HepG2 (cell line): ENCODE measurements around the gene TSN. TPM values are rescaled to one million over a fixed set of nuclear protein-coding genes. Genes with fewer than 3 reads are reported as not detected.

Experiments
- ISL2 ChIP-seq: sonication (generic); formaldehyde crosslinking; IDR thresholded peaks from 2 replicates; pipeline ENCODE4 v1.5.0; 2020; ENCODE audit warnings: missing genetic modification reagents
- KLF6 ChIP-seq: IDR thresholded peaks from 2 replicates; pipeline ENCODE4 v1.8.0; 2016; ENCODE audit warnings: missing biosample characterization, missing genetic modification reagents
- RXRB ChIP-seq: IDR thresholded peaks from 2 replicates; pipeline ENCODE4 v1.6.1; 2016; ENCODE audit warnings: borderline replicate concordance, missing genetic modification reagents, missing compliant biosample characterization
- TAF1 ChIP-seq: sonication (generic); formaldehyde crosslinking; IDR thresholded peaks from 2 replicates; pipeline ENCODE4 v1.4.0; 2020; ENCODE audit warnings: missing genetic modification reagents
- ZBTB8A ChIP-seq: sonication (generic); formaldehyde crosslinking; IDR thresholded peaks from 2 replicates; pipeline ENCODE4 v1.4.0; 2020; ENCODE audit warnings: mild to moderate bottlenecking, low read depth, missing genetic modification reagents, borderline replicate concordance
- ZNF350 ChIP-seq: sonication (generic); formaldehyde crosslinking; IDR thresholded peaks from 2 replicates; pipeline ENCODE4 v1.4.0; 2020; ENCODE audit warnings: mild to moderate bottlenecking, low read depth, missing genetic modification reagents, borderline replicate concordance
- ZNF816 ChIP-seq: sonication (generic); formaldehyde crosslinking; IDR thresholded peaks from 2 replicates; pipeline ENCODE4 v1.8.0; 2022; ENCODE audit warnings: missing genetic modification reagents, mild to moderate bottlenecking, borderline replicate concordance
- polyA plus RNA-seq, 8 experiments: library from polyadenylated mRNA; depleted of rRNA in 3 of 8; stranded (reverse) in 7 of 8; unstranded in 1 of 8; fragments of >200 nt; fragmentation: Illumina TruSeq in 4 of 8; extraction: Trizol in 4 of 8; gene quantifications; 2 replicates each; pipeline versions ENCODE4 v1.2.1 to v1.2.3, GENCODE V29; 2011 to 2016; ENCODE audit warnings: low read depth in 4 of 8, missing spikeins in 1 of 8, mixed read lengths in 1 of 8; ENCODE audit not compliant: insufficient read depth in 1 of 8
- total RNA-seq, 5 experiments: library from RNA; depleted of rRNA; stranded (reverse); fragments of >200 nt; fragmentation: Illumina TruSeq; extraction: Trizol; gene quantifications; 2 replicates each; pipeline ENCODE4 v1.2.3, GENCODE V29; 2016; ENCODE audit warnings: low read depth in 1 of 5
- TF ChIP-seq, protein P1 (sequence below): IDR thresholded peaks from 2 replicates; pipeline ENCODE4 v1.6.1; 2018; ENCODE audit warnings: missing genetic modification reagents, mild to moderate bottlenecking, missing compliant biosample characterization
- TF ChIP-seq, protein P2 (sequence below): sonication (generic); formaldehyde crosslinking; IDR thresholded peaks from 2 replicates; pipeline ENCODE4 v1.9.0; 2021; ENCODE audit warnings: missing genetic modification reagents, borderline replicate concordance
- TF ChIP-seq, protein P3 (sequence below): sonication (generic); formaldehyde crosslinking; IDR thresholded peaks from 2 replicates; pipeline ENCODE4 v1.5.0; 2020; ENCODE audit warnings: mild to moderate bottlenecking, low read depth, missing genetic modification reagents, borderline replicate concordance
- TF ChIP-seq, protein P4 (sequence below): sonication (generic); formaldehyde crosslinking; IDR thresholded peaks from 2 replicates; pipeline ENCODE4 v1.4.0; 2020; ENCODE audit warnings: mild to moderate bottlenecking, missing genetic modification reagents
- TF ChIP-seq, protein P5 (sequence below): IDR thresholded peaks from 2 replicates; pipeline ENCODE4 v1.6.1; 2012; ENCODE audit warnings: inconsistent platforms
- TF ChIP-seq, protein P6 (sequence below): fragments of 450-650 bp; IDR thresholded peaks from 2 replicates; pipeline ENCODE4 v1.6.1; 2016
- TF ChIP-seq, protein P7 (sequence below), 2 experiments: IDR thresholded peaks; 2 replicates each; pipeline ENCODE4 v1.6.1; 2011 to 2012; ENCODE audit warnings: low read length in 2 of 2, borderline replicate concordance in 1 of 2, low read depth in 1 of 2, mild to moderate bottlenecking in 1 of 2, moderate library complexity in 1 of 2

TSN gene
- total and polyA plus RNA-seq, 2 of the 13 experiments (the other 11 are each of a cell fraction or from before 2014, with no cell fraction given), result 56.4 to 115 TPM

DNA sequence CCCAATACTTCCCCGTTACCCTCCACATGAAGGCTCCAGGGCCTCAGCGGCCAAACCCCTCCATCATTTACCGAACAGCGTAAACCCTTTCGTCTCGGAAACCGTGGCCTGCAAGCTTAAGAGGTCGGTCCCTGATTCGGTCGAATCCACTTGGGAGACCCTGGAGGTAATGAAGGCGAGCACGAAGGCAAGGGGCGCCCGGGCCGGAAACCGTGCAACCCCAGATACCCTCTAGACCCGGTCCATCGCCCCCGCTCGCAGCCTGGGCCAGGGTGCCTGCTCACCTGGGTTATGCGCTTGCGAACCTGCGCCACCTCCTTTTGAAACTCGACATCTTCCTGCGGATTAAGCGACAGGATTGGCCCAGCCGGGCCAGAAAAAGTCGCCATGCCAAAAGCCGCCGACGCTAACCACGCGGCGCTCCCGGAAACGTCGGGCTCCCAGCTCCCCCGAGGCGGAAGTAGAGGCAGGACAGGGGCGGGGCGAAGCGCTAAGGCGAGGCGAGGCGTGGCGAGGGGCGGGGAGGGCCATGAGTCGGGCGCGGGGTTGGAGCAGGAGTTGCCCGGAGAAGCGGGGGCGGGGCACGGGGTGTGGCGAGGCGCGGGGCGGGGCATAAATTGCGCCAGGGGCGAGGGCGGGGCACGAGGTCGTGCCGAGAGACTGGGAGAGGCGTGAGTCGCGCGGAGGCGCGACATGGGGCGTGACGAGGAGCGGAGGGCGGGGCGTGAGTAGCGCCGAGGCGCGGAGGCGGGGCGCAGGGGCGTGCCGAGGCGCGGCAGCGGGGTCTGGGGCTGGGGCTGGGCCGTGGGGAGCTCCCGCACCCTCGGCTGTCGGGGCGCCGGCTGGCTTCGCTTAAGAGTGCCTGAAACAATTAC, 18.8 kb upstream of the TSN start, which contains the start of gene NIFK (continued):
- TF ChIP-seq, protein P1, sequence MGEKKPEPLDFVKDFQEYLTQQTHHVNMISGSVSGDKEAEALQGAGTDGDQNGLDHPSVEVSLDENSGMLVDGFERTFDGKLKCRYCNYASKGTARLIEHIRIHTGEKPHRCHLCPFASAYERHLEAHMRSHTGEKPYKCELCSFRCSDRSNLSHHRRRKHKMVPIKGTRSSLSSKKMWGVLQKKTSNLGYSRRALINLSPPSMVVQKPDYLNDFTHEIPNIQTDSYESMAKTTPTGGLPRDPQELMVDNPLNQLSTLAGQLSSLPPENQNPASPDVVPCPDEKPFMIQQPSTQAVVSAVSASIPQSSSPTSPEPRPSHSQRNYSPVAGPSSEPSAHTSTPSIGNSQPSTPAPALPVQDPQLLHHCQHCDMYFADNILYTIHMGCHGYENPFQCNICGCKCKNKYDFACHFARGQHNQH, result no peak; the same call in 1 of the 2 replicates
- TF ChIP-seq, protein P2, sequence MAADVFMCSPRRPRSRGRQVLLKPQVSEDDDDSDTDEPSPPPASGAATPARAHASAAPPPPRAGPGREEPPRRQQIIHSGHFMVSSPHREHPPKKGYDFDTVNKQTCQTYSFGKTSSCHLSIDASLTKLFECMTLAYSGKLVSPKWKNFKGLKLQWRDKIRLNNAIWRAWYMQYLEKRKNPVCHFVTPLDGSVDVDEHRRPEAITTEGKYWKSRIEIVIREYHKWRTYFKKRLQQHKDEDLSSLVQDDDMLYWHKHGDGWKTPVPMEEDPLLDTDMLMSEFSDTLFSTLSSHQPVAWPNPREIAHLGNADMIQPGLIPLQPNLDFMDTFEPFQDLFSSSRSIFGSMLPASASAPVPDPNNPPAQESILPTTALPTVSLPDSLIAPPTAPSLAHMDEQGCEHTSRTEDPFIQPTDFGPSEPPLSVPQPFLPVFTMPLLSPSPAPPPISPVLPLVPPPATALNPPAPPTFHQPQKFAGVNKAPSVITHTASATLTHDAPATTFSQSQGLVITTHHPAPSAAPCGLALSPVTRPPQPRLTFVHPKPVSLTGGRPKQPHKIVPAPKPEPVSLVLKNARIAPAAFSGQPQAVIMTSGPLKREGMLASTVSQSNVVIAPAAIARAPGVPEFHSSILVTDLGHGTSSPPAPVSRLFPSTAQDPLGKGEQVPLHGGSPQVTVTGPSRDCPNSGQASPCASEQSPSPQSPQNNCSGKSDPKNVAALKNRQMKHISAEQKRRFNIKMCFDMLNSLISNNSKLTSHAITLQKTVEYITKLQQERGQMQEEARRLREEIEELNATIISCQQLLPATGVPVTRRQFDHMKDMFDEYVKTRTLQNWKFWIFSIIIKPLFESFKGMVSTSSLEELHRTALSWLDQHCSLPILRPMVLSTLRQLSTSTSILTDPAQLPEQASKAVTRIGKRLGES (CRISPR knock-in tag), result peak; percentile 84; the same call in 1 of the 2 replicates
- TF ChIP-seq, protein P3, sequence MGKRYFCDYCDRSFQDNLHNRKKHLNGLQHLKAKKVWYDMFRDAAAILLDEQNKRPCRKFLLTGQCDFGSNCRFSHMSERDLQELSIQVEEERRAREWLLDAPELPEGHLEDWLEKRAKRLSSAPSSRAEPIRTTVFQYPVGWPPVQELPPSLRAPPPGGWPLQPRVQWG (CRISPR knock-in tag), result no peak
- peak; percentile 89 for TF ChIP-seq TAF1
- peak; percentile 78; the same call in 1 of the 2 replicates for TF ChIP-seq ISL2 (CRISPR knock-in tag)
- 0 out of 2 replicates have a peak, but pooled peaks have one; percentile 58 for TF ChIP-seq RXRB
- peak; percentile 63; the same call in 1 of the 2 replicates for TF ChIP-seq KLF6 (CRISPR knock-in tag)
- TF ChIP-seq, protein P4, sequence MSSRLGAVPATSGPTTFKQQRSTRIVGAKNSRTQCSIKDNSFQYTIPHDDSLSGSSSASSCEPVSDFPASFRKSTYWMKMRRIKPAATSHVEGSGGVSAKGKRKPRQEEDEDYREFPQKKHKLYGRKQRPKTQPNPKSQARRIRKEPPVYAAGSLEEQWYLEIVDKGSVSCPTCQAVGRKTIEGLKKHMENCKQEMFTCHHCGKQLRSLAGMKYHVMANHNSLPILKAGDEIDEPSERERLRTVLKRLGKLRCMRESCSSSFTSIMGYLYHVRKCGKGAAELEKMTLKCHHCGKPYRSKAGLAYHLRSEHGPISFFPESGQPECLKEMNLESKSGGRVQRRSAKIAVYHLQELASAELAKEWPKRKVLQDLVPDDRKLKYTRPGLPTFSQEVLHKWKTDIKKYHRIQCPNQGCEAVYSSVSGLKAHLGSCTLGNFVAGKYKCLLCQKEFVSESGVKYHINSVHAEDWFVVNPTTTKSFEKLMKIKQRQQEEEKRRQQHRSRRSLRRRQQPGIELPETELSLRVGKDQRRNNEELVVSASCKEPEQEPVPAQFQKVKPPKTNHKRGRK, result no peak
- peak; percentile 82 for TF ChIP-seq ZNF816 (CRISPR knock-in tag)
- TF ChIP-seq ZBTB8A (CRISPR knock-in tag), result peak; percentile 74
- TF ChIP-seq, protein P5, sequence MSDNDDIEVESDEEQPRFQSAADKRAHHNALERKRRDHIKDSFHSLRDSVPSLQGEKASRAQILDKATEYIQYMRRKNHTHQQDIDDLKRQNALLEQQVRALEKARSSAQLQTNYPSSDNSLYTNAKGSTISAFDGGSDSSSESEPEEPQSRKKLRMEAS, result peak; percentile 99
- TF ChIP-seq, protein P6, sequence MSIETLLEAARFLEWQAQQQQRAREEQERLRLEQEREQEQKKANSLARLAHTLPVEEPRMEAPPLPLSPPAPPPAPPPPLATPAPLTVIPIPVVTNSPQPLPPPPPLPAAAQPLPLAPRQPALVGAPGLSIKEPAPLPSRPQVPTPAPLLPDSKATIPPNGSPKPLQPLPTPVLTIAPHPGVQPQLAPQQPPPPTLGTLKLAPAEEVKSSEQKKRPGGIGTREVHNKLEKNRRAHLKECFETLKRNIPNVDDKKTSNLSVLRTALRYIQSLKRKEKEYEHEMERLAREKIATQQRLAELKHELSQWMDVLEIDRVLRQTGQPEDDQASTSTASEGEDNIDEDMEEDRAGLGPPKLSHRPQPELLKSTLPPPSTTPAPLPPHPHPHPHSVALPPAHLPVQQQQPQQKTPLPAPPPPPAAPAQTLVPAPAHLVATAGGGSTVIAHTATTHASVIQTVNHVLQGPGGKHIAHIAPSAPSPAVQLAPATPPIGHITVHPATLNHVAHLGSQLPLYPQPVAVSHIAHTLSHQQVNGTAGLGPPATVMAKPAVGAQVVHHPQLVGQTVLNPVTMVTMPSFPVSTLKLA, result peak; percentile 82
- TF ChIP-seq, protein P7, sequence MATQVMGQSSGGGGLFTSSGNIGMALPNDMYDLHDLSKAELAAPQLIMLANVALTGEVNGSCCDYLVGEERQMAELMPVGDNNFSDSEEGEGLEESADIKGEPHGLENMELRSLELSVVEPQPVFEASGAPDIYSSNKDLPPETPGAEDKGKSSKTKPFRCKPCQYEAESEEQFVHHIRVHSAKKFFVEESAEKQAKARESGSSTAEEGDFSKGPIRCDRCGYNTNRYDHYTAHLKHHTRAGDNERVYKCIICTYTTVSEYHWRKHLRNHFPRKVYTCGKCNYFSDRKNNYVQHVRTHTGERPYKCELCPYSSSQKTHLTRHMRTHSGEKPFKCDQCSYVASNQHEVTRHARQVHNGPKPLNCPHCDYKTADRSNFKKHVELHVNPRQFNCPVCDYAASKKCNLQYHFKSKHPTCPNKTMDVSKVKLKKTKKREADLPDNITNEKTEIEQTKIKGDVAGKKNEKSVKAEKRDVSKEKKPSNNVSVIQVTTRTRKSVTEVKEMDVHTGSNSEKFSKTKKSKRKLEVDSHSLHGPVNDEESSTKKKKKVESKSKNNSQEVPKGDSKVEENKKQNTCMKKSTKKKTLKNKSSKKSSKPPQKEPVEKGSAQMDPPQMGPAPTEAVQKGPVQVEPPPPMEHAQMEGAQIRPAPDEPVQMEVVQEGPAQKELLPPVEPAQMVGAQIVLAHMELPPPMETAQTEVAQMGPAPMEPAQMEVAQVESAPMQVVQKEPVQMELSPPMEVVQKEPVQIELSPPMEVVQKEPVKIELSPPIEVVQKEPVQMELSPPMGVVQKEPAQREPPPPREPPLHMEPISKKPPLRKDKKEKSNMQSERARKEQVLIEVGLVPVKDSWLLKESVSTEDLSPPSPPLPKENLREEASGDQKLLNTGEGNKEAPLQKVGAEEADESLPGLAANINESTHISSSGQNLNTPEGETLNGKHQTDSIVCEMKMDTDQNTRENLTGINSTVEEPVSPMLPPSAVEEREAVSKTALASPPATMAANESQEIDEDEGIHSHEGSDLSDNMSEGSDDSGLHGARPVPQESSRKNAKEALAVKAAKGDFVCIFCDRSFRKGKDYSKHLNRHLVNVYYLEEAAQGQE (IDR thresholded peaks at IDR 0.05; ENCODE audit: borderline replicate concordance in 1 of 2, low read depth in 1 of 2, low read length in 2 of 2), result peak in 1 of 2 experiments; percentile 12; a peak in 1 of 4 replicates
- TF ChIP-seq ZNF350 (CRISPR knock-in tag), result peak; percentile 96; the same call in 1 of the 2 replicates
